Choroid plexus epithelial cell (primary cell): ENCODE results near the gene RASGRF2.

Source experiments
- DNase-seq: peaks from one replicate; pipeline ENCODE4 v3.0.0-alpha.2; 2010; ENCODE audit warnings: low read depth
- H3K4me3 ChIP-seq: 2 replicates; pipeline ENCODE4 v1.5.1; 2011; ENCODE audit warnings: low read depth, mild to moderate bottlenecking, control low read depth, low read length, moderate library complexity
- CTCF ChIP-seq: conservative IDR thresholded peaks from 2 replicates; pipeline ENCODE4 v1.5.1; 2011; ENCODE audit warnings: low read depth, mild to moderate bottlenecking, control low read depth, inconsistent platforms, low read length, moderate library complexity

The RASGRF2 gene

GRCh38 chr5:81172710-81173109 lies 212.5 kb downstream of the RASGRF2 start:
- no peak for DNase-seq
- no peak overlapping the region for H3K4me3 ChIP-seq
- TF ChIP-seq CTCF: no peak

- TF ChIP-seq CTCF: no peak
- no peak overlapping the region for H3K4me3 ChIP-seq
- DNase-seq: no peak
Observed at GRCh38 chr5:81177061-81177460, 216.9 kb downstream of the RASGRF2 start.

GRCh38 chr5:81179959-81180358 lies 219.8 kb downstream of the RASGRF2 start:
- DNase-seq: no peak
- H3K4me3 ChIP-seq: no peak overlapping the region
- TF ChIP-seq CTCF: no peak

- DNase-seq: no peak
- no peak for TF ChIP-seq CTCF
- H3K4me3 ChIP-seq: no peak overlapping the region
Observed at GRCh38 chr5:81180780-81181460, 220.8 kb downstream of the RASGRF2 start.

- no peak overlapping the region for H3K4me3 ChIP-seq
- no peak for DNase-seq
- TF ChIP-seq CTCF: no peak
Observed at GRCh38 chr5:81181576-81182316, 221.6 kb downstream of the RASGRF2 start.

GRCh38 chr5:81182396-81183390 lies 222.5 kb downstream of the RASGRF2 start:
- no peak for TF ChIP-seq CTCF
- DNase-seq: no peak
- no peak overlapping the region for H3K4me3 ChIP-seq
